ENCODE data around the gene NKPD1. TPM values are rescaled to one million over a fixed set of nuclear protein-coding genes. Genes with fewer than 3 reads are reported as not detected.

The NKPD1 gene
- polyA plus RNA-seq, 1 donor (not counting 4 experiments of a cell fraction or from before 2014, with no cell fraction given): 0.37 TPM

DNA sequence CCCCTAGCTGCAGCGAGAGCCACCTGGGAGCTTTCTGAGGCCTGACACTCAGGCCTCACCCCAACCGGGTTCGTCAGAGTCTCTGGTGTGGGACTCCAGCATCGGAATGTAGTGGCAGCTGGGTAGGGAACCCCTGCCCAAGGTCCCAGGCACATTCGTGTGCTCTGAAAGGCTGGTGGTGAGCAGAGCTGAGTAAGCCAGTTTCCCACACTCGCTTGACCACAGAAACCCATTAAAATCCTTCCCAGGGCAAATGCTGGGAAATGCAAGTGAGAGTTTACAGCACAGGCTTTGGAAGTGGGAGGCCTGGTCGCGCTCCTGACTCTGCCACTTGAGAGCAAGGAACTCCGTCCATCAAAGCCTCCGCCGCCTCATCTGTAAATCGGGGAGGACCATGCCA lies 13.0 kb upstream of the NKPD1 start:
- no peak overlapping the region for H2AFZ ChIP-seq (ENCODE audit: control insufficient read depth, low read length)
- dilution Hi-C loops (cut with MboI; ENCODE audit: extremely low pct_ligation_motif_present, low sequenced_read_pairs): no loop called here
- no peak overlapping the region for H3K9ac ChIP-seq (ENCODE audit: control insufficient read depth, extremely low read depth, insufficient read depth, low read length)
- H3K9me3 ChIP-seq (ENCODE audit: control insufficient read depth, low read depth, low read length): no peaks in the 10 kb centered on the region
- no peak for TF ChIP-seq EZH2 (IDR thresholded peaks at IDR 0.05; ENCODE audit: low read length)
- TF ChIP-seq, protein P1, sequence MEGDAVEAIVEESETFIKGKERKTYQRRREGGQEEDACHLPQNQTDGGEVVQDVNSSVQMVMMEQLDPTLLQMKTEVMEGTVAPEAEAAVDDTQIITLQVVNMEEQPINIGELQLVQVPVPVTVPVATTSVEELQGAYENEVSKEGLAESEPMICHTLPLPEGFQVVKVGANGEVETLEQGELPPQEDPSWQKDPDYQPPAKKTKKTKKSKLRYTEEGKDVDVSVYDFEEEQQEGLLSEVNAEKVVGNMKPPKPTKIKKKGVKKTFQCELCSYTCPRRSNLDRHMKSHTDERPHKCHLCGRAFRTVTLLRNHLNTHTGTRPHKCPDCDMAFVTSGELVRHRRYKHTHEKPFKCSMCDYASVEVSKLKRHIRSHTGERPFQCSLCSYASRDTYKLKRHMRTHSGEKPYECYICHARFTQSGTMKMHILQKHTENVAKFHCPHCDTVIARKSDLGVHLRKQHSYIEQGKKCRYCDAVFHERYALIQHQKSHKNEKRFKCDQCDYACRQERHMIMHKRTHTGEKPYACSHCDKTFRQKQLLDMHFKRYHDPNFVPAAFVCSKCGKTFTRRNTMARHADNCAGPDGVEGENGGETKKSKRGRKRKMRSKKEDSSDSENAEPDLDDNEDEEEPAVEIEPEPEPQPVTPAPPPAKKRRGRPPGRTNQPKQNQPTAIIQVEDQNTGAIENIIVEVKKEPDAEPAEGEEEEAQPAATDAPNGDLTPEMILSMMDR (optimal IDR thresholded peaks at IDR 0.05 in 1 of 3, IDR thresholded peaks at IDR 0.05 in 1 of 3, conservative IDR thresholded peaks at IDR 0.05 in 1 of 3; ENCODE audit: extremely low read depth in 1 of 3, insufficient read depth in 2 of 3, low read length in 3 of 3): no peak
- no peaks in the 10 kb centered on the region for H3K9me1 ChIP-seq (ENCODE audit: control insufficient read depth, extremely low read depth, insufficient read depth, low read length)
- no peak overlapping the region for H3K27ac ChIP-seq (ENCODE audit: control insufficient read depth, insufficient read depth, low read length)
- H3K36me3 ChIP-seq (ENCODE audit: control insufficient read depth in 2 of 2, extremely low read depth in 1 of 2, insufficient read depth in 2 of 2, low read length in 2 of 2): no peaks in the 10 kb centered on the region
- H3K27me3 ChIP-seq (ENCODE audit: control insufficient read depth, extremely low read depth, insufficient read depth, low read length): no peaks in the 10 kb centered on the region
- FAIRE-seq: no peak
- no peak for DNase-seq (ENCODE audit: low read depth, low spot score)
- H3K4me1 ChIP-seq (ENCODE audit: control insufficient read depth, extremely low read depth, insufficient read depth, low read length): peaks cover 16% of the 10 kb centered on the region
- H4K20me1 ChIP-seq (ENCODE audit: control insufficient read depth, extremely low read depth, insufficient read depth, low read length): no peaks in the 10 kb centered on the region
- H3K4me3 ChIP-seq (ENCODE audit: control insufficient read depth in 2 of 3, extremely low read depth in 1 of 3, insufficient read depth in 2 of 3, low read depth in 1 of 3, low read length in 3 of 3): no peak overlapping the region
- H3K79me2 ChIP-seq (ENCODE audit: control insufficient read depth, insufficient read depth, low read length): no peaks in the 10 kb centered on the region
- H3K4me2 ChIP-seq (ENCODE audit: control insufficient read depth, extremely low read depth, insufficient read depth, low read depth, low read length): no peak overlapping the region

DNA sequence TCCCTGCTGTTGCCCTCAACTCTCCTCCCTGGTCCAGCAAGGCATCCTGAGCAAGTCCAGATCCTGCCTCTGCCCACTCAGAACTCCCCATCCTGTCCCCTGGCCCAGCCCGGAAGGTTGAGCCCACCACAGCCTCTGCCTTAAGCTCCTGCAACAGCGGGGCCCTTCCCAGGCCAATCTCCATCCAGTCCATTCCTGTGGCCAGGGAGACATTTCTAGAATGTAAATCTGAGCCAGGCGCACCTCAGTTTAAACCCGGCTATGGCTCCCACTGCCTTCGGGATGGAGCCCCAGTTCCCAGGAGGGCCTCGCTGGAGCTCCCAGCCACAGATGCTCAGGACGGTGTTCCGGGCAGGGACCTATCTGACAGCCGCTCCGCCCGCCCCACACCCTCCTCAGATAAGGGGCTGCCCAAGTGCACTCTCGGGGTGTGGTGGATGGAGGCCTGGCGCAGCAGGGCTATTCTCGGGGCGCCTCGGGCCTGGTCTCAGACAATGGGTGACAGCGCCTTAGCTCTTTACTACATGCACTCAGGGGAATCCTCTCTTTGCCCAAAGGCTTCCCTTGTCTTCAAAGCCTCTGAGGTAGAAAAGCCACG lies 11.9 kb upstream of the NKPD1 start:
- TF ChIP-seq EZH2 (IDR thresholded peaks at IDR 0.05; ENCODE audit: low read length): no peak
- TF ChIP-seq, protein P1 (optimal IDR thresholded peaks at IDR 0.05 in 1 of 3, IDR thresholded peaks at IDR 0.05 in 1 of 3, conservative IDR thresholded peaks at IDR 0.05 in 1 of 3; ENCODE audit: extremely low read depth in 1 of 3, insufficient read depth in 2 of 3, low read length in 3 of 3): no peak

More for the DNA sequence above, 11.9 kb upstream of the NKPD1 start:
- no peaks in the 10 kb centered on the region for H3K36me3 ChIP-seq (ENCODE audit: control insufficient read depth in 2 of 2, extremely low read depth in 1 of 2, insufficient read depth in 2 of 2, low read length in 2 of 2)
- DNase-seq (ENCODE audit: low read depth, low spot score) (no peak), FAIRE-seq (no peak)
- no peak overlapping the region for H2AFZ ChIP-seq (ENCODE audit: control insufficient read depth, low read length)
- H3K9me1 ChIP-seq (ENCODE audit: control insufficient read depth, extremely low read depth, insufficient read depth, low read length): no peaks in the 10 kb centered on the region
- no peaks in the 10 kb centered on the region for H4K20me1 ChIP-seq (ENCODE audit: control insufficient read depth, extremely low read depth, insufficient read depth, low read length)
- H3K27me3 ChIP-seq (ENCODE audit: control insufficient read depth, extremely low read depth, insufficient read depth, low read length): no peaks in the 10 kb centered on the region
- no peaks in the 10 kb centered on the region for H3K79me2 ChIP-seq (ENCODE audit: control insufficient read depth, insufficient read depth, low read length)
- H3K27ac ChIP-seq (ENCODE audit: control insufficient read depth, insufficient read depth, low read length): no peak overlapping the region
- no peaks in the 10 kb centered on the region for H3K9me3 ChIP-seq (ENCODE audit: control insufficient read depth, low read depth, low read length)
- H3K9ac ChIP-seq (ENCODE audit: control insufficient read depth, extremely low read depth, insufficient read depth, low read length): no peak overlapping the region
- peaks cover 16% of the 10 kb centered on the region for H3K4me1 ChIP-seq (ENCODE audit: control insufficient read depth, extremely low read depth, insufficient read depth, low read length)
- no peak overlapping the region for H3K4me2 ChIP-seq (ENCODE audit: control insufficient read depth, extremely low read depth, insufficient read depth, low read depth, low read length)
- H3K4me3 ChIP-seq (ENCODE audit: control insufficient read depth in 2 of 3, extremely low read depth in 1 of 3, insufficient read depth in 2 of 3, low read depth in 1 of 3, low read length in 3 of 3): no peak overlapping the region
- dilution Hi-C loops (cut with MboI; ENCODE audit: extremely low pct_ligation_motif_present, low sequenced_read_pairs): no loop called here

Measured in keratinocyte (primary cell).